ENCODE results near the gene GNPAT.

DNA sequence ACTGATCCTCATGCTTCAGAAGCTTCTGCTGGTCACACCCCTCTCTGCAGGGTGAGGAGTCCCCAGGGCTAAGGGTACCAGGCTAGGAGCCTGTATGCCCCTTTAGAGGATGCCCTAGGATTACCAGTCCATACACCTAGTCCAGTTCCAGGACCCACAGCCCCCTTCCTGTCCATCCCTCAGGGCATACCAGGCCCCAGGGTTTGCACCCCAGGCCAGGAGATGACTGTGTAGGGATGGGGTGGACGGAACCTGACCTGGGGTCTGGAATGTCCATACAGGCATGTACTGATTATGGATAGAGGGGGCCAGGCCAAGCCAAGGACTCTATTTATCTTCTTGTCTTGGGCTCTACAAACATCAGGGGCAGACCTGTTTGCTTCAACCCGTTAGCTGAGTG, 44.3 kb upstream of the GNPAT start:
- TF ChIP-seq POLR2A (IDR thresholded peaks at IDR 0.05; ENCODE audit: low read depth, low read length) = no peak
- TF ChIP-seq TAF1 (IDR thresholded peaks at IDR 0.05; ENCODE audit: borderline replicate concordance, low read depth, low read length) = no peak
- no peak for TF ChIP-seq POLR2AphosphoS5 (IDR thresholded peaks at IDR 0.05; ENCODE audit: low read depth, low read length)
